A549 treated with dexamethasone at 1 μM for 4 hours (cell line): ENCODE data around the gene FAM162B. TPM values are rescaled to one million over a fixed set of nuclear protein-coding genes. Genes with fewer than 3 reads are reported as not detected.

Source experiments
- total RNA-seq: library from RNA; stranded (reverse); fragments of 200-300 nt; extraction: Qiagen RNA extraction; gene quantifications from 5 replicates; pipeline ENCODE4 v1.2.3, GENCODE V29; 2022

FAM162B gene
- total RNA-seq: 0.11 TPM in 1 of 5 replicates, not detected in the others

DNA sequence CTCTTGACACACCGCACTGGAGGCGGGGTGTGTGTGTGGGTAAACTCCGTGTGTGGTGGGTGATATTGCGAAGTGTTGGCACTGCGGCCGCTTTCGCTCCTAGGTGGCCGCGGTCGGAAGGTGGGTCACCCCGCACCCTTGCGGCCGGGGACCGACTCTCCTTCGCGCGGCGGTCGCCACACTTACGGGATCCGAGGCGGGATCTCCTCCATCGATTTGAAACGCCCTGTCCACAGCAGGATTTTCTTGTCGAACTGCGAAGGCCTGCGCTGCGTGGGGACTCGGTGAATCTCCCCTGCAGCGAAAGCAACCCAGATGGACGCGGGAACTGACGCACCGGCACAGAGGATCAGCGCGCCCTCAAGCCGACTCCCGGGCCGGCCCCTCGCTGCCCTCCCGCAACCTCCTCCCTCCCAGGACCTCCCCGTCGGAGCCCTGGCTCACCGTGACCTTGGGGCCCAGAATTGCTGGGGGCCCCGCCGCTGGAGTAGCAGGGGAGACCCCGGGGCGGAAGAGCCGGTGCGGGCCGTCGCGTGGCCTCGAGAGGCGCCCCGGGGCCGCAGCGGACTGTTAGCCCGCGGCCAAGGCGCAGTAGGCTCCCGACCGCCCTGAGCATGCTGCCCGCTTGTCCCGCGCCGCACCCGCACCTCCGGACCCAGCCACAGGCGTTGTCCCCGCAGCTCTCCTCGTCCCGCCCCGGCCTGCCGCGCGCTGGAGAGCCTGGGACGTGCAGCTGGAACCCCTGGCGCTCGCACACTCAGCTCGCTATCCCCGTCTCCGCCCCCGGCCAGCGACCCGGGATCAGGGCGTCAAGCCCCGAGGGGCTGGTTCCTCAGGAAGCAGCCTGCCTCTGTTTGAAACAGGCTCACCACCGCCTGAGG is at the start of gene FAM162B:
Gene FAM162B (minus strand): TSS at position 759 of the 881 bp plus-strand sequence. CDS start 143 bp downstream, at position 616.

Other genes starting within 250 kb of the FAM162B start
- not detected in 5 replicates for gene TRAPPC3L, start 220.0 kb downstream of the FAM162B start, total RNA-seq
- gene CALHM4, start 212.0 kb downstream of the FAM162B start, total RNA-seq: not detected in 5 replicates
- gene RWDD1, start 194.2 kb downstream of the FAM162B start, total RNA-seq: 24.2 to 36.0 TPM (median 34.8 TPM) in 5 replicates
- gene RSPH4A, start 149.2 kb downstream of the FAM162B start, total RNA-seq: 0.14 to 0.35 TPM (median 0.19 TPM) in 5 replicates
- 6.2 to 8.2 TPM (median 7.2 TPM) in 5 replicates for gene ZUP1, start 97.0 kb downstream of the FAM162B start, total RNA-seq
- gene KPNA5, start 84.5 kb downstream of the FAM162B start, total RNA-seq: 1.3 to 1.9 TPM (median 1.6 TPM) in 5 replicates
- not detected in 5 replicates for gene GPRC6A, start 63.4 kb upstream of the FAM162B start, total RNA-seq
- not detected in 5 replicates for gene RFX6, start 111.5 kb upstream of the FAM162B start, total RNA-seq